ENCODE data around the gene UQCRHL.

UQCRHL gene

DNA sequence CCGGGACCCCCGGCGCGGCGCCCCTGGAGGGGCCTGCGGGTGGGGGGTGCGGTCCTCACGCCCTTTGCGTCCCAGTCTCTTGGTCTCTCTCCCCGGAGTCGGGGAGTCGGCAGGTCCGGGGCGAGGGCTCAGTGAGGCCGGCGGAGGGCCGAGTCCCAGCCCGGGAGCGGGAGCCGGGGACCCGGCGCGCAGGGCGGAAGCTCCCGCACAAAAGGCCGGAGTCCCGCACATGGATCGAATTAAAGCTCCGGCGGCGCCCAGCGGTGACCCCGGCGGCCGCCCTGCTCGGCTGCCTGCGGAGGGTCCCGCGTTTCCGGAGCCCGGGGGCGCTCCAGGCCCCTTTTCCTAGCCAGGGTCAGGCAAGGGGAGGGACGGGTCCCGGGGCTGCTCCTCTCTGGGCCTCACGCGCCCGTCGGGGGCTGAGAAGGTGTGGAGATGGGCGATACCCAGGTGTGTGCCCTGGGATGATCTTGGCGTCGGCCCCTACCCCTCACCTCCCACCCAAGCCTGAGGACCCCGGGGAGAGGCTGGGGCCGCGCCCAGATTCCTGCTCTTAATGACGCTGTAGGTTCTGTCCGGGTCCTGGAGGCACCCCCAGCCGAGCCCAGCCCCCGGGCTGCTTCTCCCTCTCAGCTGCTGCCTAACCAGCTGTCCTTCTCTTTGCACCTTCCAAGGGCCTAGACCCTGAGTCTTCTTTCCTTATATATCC lies 48.3 kb downstream of the UQCRHL start:
- no peak for DNase-seq (ENCODE audit: low read depth in 1 of 2, low spot score in 1 of 2)

DNA sequence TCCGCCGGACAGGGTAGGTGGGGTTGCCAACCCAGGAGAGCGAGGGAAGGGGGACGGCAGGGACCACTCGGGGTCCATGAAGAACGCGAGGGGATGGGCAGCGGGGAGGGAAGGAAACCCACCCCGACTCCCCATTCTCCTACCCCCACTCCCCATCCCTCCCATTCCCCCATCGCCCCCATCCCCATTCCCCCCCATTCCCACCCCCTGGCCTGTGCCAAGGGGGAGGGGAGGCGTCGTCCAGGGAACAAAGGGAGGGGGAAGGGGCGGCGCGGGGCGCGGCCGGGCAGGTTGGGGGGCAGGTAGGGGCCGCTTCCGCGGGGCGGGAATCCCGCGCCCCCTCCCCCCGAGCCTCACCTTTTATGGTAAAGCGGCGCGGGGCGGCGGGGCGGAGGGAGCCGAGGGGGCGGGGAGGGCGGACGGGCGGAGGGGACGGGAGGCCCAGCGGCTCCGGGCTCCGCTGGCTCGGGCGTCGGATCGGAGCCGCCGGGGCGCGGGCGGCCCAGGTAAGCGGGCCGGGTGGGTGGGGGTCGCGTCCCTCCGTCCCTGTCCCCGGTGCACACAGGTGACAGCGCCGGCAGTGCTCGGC lies 49.0 kb downstream of the UQCRHL start, which contains the start of gene FBLIM1:
TSS of gene FBLIM1 (plus strand) at position 453 of the 589 bp plus-strand sequence. CDS start 6,189 bp downstream, outside the sequence.
- no peak for DNase-seq (ENCODE audit: low read depth in 1 of 2, low spot score in 1 of 2)

DNA sequence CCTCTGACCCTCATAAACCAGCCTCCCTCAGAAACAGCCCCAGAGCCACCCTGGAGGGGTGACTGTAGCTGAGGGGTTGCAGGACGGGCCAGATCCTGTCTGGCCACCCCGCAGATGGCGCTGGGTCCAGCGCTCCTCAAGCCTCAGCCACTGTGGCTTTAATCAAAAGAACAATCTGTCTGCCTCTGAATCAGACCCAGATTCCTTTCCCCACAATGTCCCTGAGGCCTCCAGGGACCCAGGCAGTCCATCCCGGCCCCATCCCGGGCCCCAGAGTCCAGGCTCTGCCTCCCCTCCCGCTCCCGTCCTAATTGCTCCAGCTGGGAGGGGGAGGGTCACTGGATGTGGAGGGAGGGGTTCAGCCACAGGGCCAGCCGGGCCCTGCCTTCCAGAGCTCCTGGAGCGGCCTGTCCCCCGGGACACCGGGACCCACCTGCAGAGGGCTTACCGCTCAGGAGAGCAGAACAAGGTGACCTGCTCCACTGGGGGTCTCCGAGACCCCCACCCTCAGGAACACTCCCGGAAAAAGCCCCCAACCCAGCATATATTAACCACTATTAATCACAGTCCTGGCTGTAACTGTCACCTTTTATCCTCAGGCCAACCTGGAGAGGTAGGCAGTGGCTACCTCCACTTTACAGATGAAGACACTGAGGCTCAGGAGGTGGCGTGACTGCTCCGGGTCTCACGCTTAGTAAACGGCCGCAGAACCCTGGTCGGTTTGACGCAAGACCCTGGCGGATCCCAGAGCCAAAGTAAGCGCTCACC lies 49.7 kb downstream of the UQCRHL start:
- DNase-seq (ENCODE audit: low read depth in 1 of 2, low spot score in 1 of 2) = no peak

All from stimulated activated CD4-positive, alpha-beta T cell treated with anti-CD3 and anti-CD28 coated beads, Interleukin-15, amount 100 ng/mL, for 1 hour (primary cell).